GM18508 (cell line): ENCODE data around the gene CASK.
A peak's percentile ranks its signal among the peaks of the same experiment; 100 is the strongest.
"Not testable (repeated sequence)": the region's sequence is repeated elsewhere in the genome, so short reads cannot be mapped to it uniquely, and the experiment has no call there.

Source experiments
- ATAC-seq: cut with Tn5 transposase; IDR thresholded peaks from one replicate; pipeline ENCODE4 v1.9.1; 2021; ENCODE audit warnings: moderate number of reproducible peaks; ENCODE audit not compliant: insufficient read depth, unreplicated experiment

Gene CASK

GRCh38 chrX:41705042-41705441 is 218.3 kb downstream of the CASK start:
- no peak for ATAC-seq

GRCh38 chrX:41703574-41704029 is 219.8 kb downstream of the CASK start:
- ATAC-seq = no peak

GRCh38 chrX:41695426-41695825 is 227.9 kb downstream of the CASK start:
- ATAC-seq = no peak

- ATAC-seq = no peak
Measured at GRCh38 chrX:41693024-41693423, 230.3 kb downstream of the CASK start.

- no peak for ATAC-seq
Measured at GRCh38 chrX:41692162-41692749, 231.1 kb downstream of the CASK start.

- ATAC-seq = no peak
Measured at GRCh38 chrX:41689711-41690110, 233.6 kb downstream of the CASK start.

- ATAC-seq = no peak
Measured at GRCh38 chrX:41688835-41689234, 234.5 kb downstream of the CASK start, which contains the start of gene GPR34. Gene GPR34, plus strand, starts transcription at chrX:41688973. Its CDS starts 6,661 bp downstream, at chrX:41695634.

GRCh38 chrX:41688156-41688555 is 235.2 kb downstream of the CASK start:
- no peak for ATAC-seq

- no peak for ATAC-seq
Measured at GRCh38 chrX:41686788-41687187, 236.6 kb downstream of the CASK start.

GRCh38 chrX:41684940-41685339 is 238.4 kb downstream of the CASK start:
- ATAC-seq = no peak

- no peak for ATAC-seq
Measured at GRCh38 chrX:41684138-41684537, 239.2 kb downstream of the CASK start.

- ATAC-seq = no peak
Measured at GRCh38 chrX:41677183-41678060, 245.9 kb downstream of the CASK start.

GRCh38 chrX:41676361-41676760 is 247.0 kb downstream of the CASK start:
- ATAC-seq = not testable (repeated sequence)

- ATAC-seq = no peak
Measured at GRCh38 chrX:41672643-41673042, 250.7 kb downstream of the CASK start.

GRCh38 chrX:41671082-41671481 is 252.3 kb downstream of the CASK start:
- ATAC-seq = no peak

GRCh38 chrX:41670112-41670511 is 253.2 kb downstream of the CASK start:
- no peak for ATAC-seq

- ATAC-seq = no peak
Measured at GRCh38 chrX:41667631-41668030, 255.7 kb downstream of the CASK start.

- no peak for ATAC-seq
Measured at GRCh38 chrX:41666251-41666650, 257.1 kb downstream of the CASK start.

GRCh38 chrX:41665686-41666085 is 257.7 kb downstream of the CASK start:
- ATAC-seq = no peak

- no peak for ATAC-seq
Measured at GRCh38 chrX:41664908-41665307, 258.4 kb downstream of the CASK start.

GRCh38 chrX:41664375-41664901 is 258.9 kb downstream of the CASK start:
- ATAC-seq = peak; percentile 84
